Fibroblast of skin of right biceps (primary cell): ENCODE measurements around the gene SALL1.
A peak's percentile ranks its signal among the peaks of the same experiment; 100 is the strongest.

ENCODE experiments used
- DNase-seq: peaks from one replicate; pipeline ENCODE4 v3.0.0-alpha.2; 2013

Gene SALL1

DNA sequence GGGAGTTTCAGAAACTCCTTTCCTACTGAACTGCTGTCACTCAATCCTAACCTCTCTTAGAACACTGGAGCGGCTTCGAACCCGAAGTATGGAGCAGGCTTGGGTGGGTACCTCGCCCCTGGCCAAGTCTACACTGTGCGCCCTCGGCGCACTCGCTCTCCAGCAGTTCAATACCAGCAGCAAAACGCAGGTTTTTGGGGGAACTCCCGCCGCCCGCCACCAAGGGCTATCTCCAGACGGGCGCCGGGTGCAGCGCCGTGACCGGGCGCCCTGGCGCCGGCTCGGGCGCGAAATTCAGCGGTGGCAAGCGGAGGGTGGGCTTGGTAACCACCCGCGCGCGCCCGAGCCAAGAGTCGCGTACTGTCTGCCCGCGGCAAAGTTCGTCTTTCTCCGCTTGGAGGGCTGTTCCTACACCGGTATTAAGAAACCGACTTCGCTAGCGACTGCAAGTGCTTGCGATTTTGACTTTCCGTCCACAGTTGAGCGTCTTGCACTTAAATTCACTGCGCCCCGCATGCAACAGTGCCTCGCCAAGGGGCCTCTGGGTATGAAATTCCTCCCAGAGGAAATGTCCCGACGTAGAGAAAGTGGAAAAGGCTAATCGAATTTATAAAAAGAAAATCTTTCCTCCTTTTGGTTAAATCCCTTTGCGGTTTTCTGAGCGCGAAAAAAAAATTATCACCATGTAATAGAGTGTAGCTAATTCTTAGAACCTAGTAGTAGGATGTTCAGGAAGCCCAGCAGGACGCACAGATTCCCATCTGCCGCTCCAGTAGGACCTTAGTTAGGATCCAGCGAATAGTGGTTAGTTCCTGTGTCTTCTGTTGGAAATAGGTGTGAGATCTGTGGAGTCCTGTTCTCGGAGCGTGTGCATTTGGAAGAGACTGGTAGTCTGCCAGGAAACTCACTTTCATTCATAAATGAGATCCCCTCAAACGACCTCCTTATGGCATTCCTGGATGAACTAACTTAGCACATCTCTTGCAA lies 5.0 kb upstream of the SALL1 start:
- peak; percentile 54 for DNase-seq

DNA sequence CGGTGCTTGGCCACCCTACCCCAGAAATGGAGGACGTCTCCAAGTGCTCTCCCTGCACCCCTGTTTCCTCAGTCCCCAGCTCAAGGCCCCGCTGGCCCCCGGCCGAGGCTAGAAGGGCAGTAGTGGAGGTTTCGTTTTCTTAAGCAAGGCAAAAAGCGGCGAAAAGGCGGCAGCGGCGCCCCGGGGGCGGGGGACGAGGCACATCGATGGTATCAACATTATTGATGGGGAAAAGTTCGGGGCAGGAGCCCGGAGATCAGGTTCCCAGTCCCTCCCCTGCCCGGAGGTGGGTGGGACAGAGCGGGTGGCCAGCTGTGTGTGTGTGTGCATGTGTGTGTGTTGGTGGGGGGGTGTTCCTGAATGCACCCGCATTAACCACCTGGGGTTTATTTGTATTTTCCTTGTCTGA lies 4.1 kb upstream of the SALL1 start:
- no peak for DNase-seq

DNA sequence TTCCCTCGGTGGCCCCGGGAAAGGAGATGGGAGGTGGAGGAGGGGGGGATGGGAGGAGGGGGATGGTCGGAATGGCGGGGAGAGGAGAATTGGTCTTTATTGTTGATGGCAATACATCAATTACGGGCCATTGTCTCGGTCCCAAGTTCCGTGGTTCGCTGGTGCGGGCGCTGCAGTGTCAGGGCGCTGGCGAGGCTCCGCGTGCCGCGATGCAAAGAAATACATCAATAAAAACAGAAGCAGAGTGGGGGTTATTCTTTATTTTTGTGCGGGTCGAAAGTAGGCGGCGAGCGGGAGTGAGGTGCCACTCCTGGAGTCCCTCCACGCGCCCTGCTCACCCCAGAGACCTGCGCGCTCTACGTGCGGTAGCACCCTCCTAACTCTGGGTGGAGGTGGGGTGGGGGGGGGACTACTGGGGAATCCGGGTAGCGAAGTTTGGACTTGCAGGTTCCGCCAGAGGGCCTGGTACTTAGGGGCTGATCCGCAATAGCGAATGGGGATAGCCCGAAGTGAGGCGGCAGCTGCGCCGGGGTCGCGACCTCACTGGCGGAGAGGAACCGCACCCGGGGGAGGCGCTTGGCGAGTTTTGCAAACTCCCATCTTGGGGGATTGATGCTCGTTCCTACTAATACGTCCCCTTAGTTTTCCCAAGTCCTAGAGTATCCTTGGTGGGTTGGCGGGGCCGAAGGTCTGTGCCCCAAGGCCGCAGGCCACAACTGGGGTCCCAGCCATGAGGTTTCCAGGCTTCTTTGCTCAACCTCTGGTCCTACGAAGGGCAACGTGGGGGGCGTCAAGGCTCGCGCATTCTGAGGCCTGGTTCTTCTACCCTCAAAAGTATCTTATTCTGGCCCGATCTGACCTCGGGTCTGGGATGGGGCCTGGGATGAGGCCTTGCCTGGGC lies 3.5 kb upstream of the SALL1 start:
- no peak for DNase-seq

DNA sequence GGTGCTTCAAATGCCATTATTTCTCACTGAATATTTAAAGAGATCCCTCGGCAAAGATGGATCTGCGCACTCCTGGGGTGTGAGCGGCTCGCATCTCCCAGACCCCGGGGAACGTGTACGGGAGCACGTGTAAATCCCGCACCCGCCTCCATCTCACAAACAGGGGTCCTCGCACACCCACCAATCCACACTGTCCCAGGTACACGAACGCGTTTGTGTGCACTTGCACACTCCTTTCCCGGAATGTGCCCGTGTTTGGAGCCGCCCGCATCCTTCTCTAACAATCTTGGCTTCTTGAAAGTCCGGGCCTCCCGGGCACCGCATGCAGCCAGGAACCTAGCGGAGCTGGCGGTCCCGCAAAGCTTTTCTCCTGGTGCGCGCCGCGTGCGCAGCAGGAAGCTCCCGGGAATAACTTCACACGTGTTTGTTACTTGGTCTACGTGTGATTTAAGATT lies 2.5 kb upstream of the SALL1 start:
- DNase-seq, result no peak

DNA sequence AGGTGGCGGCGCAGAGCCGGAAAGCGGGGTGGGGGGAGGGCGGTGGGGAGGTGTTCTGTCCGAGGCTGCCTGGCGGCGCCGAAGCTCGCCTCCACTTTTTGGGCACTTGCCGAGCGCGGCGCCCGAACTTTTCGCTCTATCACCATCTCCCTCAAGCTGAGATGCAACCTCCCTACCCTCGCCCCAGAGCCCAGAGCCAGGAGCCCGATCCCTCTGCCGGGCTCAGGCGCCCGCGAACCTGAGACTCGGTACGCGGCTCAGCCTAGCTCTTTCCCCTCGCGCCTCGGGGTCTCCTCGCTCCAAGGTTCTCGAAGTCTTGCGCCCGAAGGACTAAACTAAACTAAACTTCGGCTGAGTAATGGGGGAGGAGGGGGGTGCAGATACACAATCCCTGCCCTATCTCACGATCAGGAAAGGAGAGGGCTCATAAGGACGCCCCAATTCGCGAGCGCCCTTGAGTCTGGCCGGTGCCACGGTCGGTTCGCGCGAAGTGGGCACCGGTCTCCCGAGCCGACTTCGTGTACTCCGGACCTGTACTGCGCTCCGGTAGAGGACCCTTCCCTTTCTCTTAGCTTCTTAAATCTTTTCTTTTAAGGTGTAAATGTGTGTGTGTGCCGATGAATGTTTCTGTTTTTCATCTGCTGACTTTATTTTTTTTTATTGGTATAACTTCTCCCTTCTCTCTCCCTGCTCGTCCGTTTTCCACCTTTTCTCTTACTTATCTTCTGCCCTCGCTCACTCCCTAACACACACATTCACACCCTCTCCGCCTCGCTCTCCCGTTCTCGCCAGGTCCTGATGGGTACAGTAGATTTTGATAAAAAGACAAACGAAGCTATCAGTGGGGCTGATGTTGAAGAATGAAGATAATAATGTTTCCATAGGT lies 1.9 kb upstream of the SALL1 start:
- peak; percentile 49 for DNase-seq

DNA sequence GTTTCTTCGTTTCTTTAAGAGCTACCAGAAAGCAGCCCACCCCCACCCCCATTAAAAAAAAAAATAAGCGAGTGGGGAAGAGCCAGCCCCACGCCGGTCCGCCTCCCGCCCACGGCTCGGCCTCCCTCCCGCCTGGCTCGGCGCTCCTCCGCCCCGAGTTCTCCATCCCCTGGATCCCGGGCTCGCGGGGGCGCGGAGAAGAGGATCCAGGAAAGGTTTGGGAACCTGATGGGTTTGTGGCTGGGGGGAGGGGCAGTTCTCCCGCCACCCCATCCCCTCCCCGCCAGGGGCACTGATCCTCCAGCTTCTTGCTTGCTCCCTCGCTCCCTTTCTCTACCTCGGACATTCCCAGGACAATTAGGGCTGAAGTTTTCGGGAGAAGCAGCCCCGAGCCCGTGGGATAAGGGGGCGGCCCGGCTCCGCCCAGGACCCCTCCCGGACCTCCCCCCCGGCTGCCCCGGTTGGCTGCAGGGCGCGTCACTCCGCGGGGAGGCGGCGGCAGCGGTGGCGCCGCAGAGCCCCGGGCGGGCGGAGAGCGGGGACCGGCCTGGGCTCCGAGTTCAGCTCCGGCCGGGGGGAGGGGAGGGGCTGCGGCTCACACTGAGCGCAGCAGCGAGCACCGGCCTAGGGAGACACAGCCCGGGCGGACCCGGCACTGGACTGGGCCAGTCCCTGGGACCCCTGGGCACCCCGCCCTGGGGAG lies 1.0 kb upstream of the SALL1 start:
- DNase-seq, result peak; percentile 91

DNA sequence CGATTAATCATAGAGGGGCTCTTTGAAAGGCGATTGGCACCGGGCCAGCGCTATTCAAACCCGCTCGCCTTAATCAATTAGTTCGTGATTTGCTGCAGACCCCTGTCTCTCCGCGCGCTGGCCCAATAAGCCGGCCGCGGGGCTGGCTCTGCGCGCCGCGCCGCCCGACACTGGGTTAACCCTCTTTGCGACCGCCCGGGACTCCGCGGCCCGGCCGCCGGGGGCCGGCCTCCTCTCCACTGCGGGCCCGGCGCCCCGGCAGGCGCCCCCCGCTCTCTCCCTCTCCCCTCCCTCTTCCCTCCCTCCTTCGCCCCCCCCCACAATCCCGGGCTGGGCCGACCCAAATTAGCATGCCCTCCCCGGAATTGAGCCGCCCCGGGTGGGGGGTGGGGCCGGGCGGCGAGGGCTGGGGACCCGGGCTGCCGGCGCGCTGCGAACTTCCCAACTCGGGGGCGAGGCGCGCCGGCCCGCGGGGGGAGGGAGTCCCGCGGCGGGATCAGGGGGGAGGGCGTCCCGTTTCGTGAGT lies 428 bp upstream of the SALL1 start:
- peak; percentile 85 for DNase-seq

DNA sequence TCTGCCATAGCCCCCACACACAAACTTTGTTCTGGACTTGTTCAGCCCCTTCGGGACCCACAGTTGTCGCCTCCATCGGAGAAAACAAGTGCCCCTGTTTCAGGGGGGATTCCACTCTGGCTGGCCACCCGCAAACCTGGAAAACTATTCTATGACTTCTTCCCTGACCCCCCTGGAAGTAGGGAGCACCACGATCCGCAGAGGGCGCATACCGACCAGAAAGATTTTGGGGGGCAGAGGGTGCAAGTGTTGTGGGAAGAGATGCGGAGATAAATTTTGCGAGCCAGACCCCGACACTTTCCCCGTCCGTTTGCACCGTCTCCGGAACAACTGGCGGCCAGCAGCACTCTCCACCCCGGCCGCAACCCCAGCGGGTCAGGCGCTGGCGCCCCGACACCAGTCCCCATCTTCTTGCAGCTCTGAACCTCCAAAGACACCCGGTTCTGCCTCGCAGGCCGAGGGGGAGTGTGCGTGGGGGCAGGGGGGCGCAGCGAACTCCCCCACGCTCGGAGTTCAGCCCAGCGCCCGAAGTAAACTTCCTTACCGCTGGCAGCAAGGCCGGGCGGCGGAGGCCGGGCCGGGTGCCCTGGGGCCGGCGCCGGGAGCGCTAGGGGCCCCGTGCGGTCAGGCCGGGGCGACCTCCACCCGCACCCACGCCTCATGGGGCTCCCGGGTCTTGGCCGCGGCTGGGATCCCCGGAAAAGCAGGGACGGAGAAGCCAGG lies 744 bp downstream of the SALL1 start:
- no peak for DNase-seq

DNA sequence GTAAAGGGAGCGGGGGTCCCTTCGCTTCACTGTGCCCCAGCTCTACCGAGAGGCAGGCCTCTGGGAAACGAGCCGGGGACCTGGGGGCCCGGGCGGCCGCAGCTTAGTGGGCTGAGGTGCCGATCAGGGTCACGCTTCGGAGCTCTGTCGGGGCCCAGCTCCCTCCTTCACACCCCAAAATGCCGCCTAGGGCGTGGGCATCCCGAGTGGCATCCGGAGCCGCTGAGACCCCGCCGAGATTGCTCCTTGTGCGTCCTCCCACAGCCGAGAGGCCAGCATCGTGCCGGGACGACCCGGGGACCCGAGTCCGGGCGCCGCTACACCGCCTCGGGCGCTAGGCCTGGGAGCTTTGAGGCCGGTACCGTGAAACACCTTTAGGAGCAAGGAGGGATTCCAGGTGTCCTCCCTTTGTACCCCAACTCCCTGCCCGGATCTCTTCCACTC lies 1.3 kb downstream of the SALL1 start:
- DNase-seq, result no peak

DNA sequence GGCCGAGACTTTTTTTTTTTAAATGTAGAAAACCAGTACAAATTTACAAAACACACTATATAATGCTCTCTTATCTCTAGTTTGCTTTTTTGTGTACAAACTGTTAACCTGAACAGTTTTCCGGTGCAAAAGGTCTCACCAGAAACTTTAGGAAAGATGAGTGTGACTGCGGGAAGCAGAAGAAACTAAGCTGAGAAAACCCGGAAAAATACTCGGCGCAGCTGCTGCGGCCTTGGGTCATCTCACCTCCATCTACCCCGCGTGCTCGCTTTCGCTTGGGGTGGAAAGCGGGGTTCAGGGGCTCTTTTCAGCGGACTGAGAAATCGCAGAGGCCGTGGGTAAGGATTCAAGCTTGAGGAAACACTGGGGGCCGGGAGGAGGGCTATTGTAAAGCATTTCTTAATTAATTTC lies 1.8 kb downstream of the SALL1 start:
- no peak for DNase-seq

DNA sequence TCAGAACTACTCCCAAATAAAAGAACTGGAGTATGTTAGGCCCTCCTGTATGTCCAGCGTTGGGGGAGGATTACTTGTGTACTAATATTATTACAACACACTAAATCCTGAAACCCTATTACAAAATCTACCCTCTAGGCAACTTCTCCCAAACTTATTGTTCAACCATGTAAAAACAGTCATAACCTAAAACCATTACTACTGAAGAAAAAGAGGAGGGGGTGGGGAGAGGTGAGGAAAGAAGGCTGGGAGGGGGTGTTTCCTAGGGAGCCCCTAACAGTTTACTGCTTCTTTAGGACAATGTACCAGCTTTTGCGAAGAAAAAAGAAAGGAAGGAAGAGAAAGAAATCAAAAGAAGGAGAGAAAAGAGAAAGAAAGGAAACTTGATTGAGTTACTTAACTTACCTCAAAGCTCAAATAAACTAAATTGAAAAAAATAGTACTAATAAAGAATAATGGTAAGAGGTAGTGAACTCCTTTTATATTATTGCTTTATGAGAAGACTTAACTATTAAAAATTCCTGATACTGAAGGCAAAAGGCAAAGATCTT lies 2.3 kb downstream of the SALL1 start:
- no peak for DNase-seq

DNA sequence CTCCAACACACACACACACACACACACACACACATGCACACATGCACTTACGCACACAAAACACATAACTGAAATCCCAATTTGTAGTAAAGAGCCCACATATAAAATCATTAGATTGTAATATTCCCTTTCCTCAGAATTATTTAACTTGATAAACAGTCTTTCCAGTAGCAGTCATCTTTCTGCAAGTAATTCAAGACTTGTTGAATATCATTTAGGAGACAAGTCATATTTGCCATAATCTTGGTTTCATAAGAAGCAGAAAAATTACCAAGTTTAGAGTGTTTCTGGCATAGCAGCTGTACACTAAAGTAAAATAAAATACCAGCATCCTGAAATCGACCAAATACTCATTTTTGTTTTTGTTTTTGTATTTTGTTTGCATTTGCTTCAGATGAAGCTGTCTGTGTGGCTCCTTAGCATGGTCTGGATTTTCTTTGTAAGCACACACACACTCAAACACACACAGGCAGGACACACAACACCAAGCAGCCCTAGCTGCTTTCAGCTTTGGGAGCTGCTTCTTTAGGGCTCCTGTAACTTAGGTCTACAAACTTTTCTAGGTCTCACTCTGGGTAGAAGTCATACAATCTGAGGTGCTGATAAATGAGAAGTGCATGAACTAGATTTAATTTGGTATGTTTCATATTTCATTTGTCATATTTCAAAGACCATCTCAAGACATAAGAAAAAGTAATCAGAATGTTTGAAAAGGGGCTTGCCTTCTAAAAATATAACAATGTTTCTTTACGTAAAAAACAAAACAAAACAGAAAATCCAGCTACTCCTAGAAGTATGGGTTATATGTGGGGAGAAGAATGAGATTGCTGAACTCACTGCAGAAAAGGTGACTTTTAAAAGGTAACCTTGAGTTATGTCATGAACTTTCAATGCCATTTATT lies 3.0 kb downstream of the SALL1 start:
- DNase-seq, result no peak

DNA sequence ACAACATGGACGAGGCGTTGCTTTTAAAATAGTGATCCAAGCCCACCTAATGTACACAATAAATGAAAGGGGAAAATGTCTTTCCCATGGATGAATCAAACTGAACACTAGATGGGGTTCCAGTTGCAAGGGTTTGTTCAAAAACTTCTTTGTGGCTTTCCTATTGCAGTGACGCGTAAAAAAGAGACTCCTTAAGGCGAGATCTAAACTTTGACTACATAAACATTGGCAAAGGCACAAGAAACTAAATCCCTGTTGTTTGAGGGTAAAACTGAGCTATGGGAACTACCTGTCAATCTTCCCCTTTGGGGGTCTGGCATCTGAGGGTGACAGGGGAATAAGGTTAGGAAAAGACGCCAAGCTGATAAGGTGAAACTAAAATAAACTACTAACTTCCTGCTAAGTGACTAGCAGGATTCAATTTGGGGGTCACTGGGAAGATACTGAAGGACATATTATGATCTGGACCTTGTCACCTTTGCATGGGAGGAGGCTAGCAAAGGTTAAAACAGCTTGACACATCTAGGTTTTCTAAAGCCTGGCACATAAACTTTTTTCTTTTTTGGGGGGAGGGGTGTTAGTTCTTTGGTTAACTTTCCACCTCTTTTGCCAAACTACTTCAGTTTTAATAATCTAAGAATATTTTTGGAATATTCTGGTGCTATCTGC lies 4.7 kb downstream of the SALL1 start:
- DNase-seq, result peak; percentile 60

DNA sequence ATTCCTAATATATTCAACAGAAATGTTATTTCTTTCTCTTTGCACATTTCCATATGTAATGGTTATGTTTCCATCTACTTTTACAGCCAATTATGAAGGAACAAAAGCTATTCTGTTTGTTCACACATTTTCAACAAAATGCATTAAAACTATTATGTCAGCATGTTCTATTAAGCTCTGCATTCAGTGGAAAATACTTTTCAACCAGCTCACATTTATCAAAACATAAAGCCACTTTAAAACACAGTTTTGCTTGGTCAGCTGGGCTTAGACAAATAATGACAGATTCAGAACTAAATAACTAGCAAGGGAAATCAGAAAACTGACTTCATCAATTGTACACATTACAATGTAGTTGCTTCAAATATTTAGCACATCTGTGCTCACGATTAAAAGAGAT lies 6.9 kb downstream of the SALL1 start:
- no peak for DNase-seq

DNA sequence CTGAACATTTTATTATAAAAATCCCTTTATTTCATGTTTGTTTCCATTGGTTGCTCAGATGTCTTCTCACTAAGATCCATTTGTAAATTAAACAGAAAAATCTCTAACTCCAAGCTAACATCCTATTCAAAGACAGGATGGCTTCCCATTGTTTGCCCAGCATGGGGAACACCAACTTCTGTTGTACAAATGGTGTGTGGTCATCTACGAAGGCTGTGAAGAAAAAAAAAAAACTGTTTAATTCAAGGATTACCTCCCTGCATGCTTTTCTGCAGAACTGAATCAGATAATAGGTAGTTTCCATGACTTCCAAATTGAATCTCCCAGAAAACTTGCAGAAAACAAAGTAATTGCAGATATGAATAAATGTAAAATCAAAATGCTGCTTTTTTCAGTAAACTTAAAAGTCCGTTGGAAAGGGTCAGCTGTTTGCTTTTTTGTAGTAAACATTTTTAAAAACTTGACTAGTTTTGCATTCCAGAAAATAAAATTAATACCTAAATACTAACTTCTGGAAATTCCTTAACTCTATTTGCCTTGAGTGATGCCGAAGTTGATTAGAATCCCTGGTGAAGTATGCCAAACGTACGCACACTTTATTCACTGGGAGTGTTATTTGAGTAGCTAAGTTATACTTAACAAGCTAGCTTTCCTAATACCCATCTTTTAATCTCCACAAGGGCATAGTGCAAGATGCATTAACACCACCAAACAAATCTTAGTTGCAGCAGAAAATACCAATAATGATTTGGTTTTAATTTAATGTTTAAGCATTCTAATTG lies 7.7 kb downstream of the SALL1 start:
- no peak for DNase-seq

DNA sequence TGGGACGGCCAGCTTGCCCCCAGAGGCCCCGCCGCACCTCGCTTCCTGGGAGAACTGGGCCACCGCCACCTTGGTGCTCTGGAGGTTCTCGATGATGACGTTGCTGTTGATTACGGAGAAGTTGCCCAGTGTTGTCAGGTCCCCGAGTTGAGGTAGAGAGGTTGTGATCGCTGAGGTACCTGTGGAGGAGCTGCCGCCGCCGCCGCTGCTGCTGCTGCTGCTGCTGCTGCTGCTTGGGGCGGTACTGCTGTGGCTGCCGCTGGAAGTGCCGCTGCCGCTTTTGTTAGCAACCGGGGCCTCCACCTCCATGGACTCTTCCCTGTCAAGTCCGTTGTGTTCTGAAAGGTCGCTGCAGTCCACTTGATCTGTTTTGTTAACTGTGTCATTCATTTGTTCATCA lies 9.5 kb downstream of the SALL1 start:
- no peak for DNase-seq

DNA sequence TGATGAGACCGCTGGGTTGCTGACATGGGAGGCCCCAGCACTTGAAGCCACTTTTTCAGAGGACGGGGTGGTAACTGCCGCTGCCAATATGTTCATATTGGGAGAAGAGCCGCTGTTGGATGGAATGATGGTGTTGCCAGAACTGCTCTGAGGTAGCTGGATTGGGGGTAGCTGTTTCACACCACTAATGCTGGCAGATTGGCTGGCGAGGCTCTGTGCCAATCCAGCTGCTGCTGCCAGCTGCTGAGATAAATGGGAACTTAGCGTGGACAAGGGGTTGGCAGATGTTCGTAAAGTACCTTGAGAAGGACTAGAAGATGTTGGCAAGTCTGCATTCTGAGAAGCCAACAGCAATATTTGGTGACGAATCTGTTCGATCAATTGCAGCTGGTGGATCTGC lies 10.0 kb downstream of the SALL1 start:
- DNase-seq, result no peak

DNA sequence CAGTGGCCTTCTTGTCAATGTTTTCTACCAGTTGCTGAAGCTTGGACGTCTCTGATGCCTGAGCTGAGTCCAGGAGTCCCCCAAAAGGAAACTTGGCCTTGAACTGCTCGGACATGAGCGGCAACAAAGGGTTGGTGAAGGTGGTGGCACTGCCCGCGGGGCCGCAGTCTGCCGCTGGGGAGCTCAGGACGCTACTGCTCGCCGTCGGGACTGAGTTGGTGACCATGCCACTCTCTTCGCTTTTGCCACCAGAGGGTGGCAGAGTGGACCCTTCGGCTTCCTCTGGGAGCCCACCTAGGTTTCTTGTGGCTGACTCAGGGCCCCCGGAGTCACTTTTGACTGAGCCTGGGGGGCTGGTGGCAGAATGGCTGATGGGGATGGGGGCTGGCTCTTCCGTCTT lies 11.0 kb downstream of the SALL1 start:
- no peak for DNase-seq
